HepG2 (cell line): ENCODE data around the gene FAM53B.

Experiments used
- CBFB ChIP-seq: sonication (generic); formaldehyde crosslinking; IDR thresholded peaks from 2 replicates; pipeline ENCODE4 v1.4.0; 2020; ENCODE audit warnings: missing genetic modification reagents
- ZNF616 ChIP-seq: sonication (generic); formaldehyde crosslinking; IDR thresholded peaks from 2 replicates; pipeline ENCODE4 v1.5.0; 2020; ENCODE audit warnings: low read depth, mild to moderate bottlenecking, missing genetic modification reagents
- ZNF766 ChIP-seq: sonication (generic); formaldehyde crosslinking; IDR thresholded peaks from 2 replicates; pipeline ENCODE4 v1.5.0; 2020; ENCODE audit warnings: missing genetic modification reagents, borderline replicate concordance

DNA sequence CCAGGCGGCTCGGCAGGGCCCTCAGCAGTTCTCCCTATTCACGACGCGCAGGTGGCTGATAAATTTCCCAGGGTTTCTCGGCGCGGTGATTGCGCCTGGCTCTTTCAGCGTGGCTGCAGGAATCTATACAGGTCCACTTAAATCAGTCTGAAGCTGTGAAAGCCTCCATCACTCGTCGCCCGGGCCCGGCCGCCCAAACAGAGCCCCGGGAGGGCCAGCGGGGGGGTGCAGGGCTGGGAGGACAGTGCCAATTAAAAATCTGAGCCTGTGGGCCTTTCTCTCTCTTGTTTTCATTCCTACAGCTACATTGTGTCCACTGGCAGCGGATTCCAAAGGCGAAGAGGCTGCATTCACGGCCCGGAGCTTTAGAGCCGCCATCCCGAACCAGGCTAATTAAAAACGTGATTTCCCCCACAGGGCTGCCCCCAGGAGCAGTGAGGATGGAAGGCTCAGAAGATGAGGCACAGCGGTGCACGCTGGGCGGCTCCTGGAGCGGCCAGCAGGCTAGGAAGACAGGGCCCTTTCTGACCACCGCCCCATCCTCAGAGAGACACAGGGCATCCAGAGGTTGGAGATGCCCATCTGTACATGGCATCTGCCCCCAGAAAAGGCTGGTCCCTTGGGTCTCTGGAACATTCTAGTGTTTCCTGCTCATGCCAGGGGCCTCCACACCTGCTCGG lies 100.7 kb downstream of the FAM53B start:
- TF ChIP-seq ZNF766, result no peak
- TF ChIP-seq CBFB (CRISPR knock-in tag), result no peak
- TF ChIP-seq ZNF616 (CRISPR knock-in tag), result no peak
